ENCODE data around the gene MINDY1.

DNA sequence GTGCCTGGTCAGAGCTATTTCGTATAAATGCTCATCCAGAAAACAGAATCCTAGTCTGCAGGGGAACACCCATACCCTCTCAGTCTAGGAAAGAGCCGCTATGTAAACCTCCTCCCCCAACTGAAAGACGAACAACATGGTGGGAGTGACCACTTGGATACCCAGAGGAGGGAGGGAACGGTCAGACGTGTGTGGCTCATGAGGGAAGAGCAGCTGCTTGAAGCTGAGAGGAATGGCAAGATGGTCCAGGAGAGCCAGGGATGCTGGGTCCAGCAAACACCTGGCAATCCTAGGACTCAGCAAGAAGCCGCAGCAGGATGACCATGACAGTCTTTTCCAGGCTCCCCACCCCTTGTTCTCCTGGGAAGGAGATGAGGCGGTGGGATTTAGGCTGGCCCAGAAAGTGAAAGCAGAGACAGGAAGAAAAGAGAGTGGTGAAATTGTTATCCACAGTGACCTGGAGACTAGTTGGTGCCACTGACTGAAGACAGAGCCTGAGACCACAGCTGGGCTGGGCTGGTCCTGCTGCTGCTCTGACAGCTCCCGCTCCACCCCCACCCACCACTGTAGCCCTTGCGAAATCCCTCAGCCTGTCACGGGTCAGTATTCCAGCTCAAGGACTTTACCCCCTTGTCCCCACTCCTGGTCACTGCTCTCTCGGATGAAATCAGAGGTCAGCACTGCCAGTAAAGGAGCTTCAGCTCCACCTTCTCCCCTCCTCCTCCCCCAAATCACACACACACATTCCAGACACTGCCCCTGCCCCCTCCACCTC is 35.7 kb downstream of the MINDY1 start:
- no peak for TF ChIP-seq POLR2A (IDR thresholded peaks at IDR 0.05)
- no peak for TF ChIP-seq CTCF (IDR thresholded peaks at IDR 0.05)
- no peak for TF ChIP-seq EP300 (IDR thresholded peaks at IDR 0.05)

Data from sigmoid colon (tissue), 4 donors.